Mucosa of rectum (tissue), 2 donors: ENCODE data around the gene VARS2.

Source experiments
- H3K27ac ChIP-seq, 2 donors: one replicate each; pipeline ENCODE4 v1.7.0; 2013; ENCODE audit warnings: inconsistent platforms in 2 of 2, low read depth in 2 of 2, low read length in 2 of 2
- H3K27me3 ChIP-seq, 2 donors: one replicate each; pipeline ENCODE4 v1.7.0; 2013; ENCODE audit warnings: low read length in 2 of 2; ENCODE audit not compliant: control insufficient read depth in 2 of 2, insufficient read depth in 2 of 2
- H3K36me3 ChIP-seq, 2 donors: one replicate each; pipeline ENCODE4 v1.7.0; 2013; ENCODE audit warnings: low read length in 2 of 2; ENCODE audit not compliant: control insufficient read depth in 2 of 2, insufficient read depth in 2 of 2
- H3K4me1 ChIP-seq, 2 donors: one replicate each; pipeline ENCODE4 v1.7.0; 2013; ENCODE audit warnings: low read length in 2 of 2, mild to moderate bottlenecking in 1 of 2; ENCODE audit not compliant: control insufficient read depth in 2 of 2, insufficient read depth in 2 of 2
- H3K4me3 ChIP-seq, 2 donors: one replicate each; pipeline ENCODE4 v1.7.0; 2013; ENCODE audit warnings: low read length in 2 of 2
- H3K9ac ChIP-seq, 2 donors: one replicate each; pipeline ENCODE4 v1.7.0; 2013; ENCODE audit warnings: low read length in 2 of 2, low read depth in 1 of 2, mild to moderate bottlenecking in 1 of 2
- H3K9me3 ChIP-seq, 2 donors: one replicate each; pipeline ENCODE4 v1.7.0; 2013; ENCODE audit warnings: low read length in 2 of 2; ENCODE audit not compliant: control insufficient read depth in 2 of 2
- donor health status: healthy.
- donor health status: Normal muscosa, but diverticular disease.

The VARS2 gene

DNA sequence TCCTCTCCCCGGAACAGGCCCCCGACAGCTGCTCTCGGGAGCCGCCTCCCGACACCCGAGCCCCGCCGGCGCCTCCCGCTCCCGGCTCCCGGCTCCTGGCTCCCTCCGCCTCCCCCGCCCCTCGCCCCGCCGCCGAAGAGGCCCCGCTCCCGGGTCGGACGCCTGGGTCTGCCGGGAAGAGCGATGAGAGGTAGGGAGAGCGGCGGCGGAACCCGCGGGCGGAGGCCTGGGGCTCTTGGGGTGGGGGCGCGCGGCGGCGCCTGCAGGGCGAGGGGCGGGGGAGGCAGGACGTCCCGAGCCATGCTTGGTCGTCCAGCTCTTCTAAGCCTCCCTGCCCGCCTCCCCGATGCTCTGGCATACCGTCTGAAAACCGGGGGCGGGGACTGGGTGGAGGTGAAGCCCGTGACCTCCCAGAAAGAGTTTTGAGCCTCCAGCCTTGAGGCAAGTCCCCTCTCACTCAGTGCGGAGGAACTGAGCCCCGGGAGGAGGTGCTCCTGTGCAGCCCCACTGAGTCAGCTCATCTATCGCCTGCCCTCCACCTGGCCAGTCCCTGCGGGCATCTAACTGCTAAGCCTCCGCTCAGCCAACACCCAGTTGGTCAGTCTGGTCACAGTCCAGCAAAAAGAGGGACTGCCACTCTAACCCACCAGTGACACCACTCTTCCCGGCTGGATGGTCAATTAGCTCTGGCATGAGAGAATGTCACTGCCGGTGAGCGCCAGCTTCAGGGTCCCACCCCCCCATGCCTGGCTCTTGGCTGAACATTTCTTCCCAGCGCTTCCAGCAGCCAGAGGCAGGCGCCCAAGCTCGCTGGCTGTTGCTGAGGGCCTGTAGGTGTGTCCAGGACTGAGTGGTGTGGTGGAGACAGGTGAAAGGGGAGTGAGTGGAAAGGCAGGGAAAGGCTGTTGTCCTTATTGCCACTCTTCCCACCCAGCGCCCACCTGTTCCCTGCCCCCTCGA lies 29.2 kb upstream of the VARS2 start:
- H3K27me3 ChIP-seq = no peaks in the 10 kb centered on the region
- peaks cover 32 to 34% of the 10 kb centered on the region in 2 donors for H3K4me1 ChIP-seq
- no peaks in the 10 kb centered on the region for H3K9me3 ChIP-seq
- H3K27ac ChIP-seq = peak overlapping the region; percentile 95 to 99
- H3K4me3 ChIP-seq = peak overlapping the region; percentile 71 to 89
- H3K36me3 ChIP-seq = peaks cover 6 to 12% of the 10 kb centered on the region in 2 donors
- peak overlapping the region; percentile 64 to 97 for H3K9ac ChIP-seq

DNA sequence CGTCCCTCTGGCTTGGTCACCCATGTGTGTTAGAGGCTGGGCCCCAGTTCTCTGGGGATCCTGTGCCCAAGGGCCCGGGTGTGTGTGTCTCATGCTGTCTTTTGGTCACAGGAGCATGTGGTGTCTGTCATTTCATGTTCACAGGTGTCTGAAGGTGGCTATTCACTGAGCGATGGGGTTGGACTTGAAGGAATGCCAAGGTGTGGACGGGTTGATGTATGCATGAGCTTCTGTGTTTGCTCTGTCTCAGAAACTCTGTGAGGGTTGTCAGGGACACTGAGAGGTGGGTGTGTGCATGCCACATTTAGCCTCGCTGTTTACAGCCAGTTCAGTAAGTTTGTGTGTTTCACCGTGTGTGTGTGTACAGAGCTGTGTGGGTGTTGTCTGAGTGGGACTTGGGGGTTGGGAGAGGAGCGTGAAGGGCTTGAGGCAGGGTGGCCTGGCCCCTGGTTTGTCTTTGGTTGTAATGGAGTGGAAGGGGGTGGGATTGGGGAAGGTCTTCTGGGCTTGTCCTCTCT lies 28.5 kb upstream of the VARS2 start:
- peaks cover 32 to 34% of the 10 kb centered on the region in 2 donors for H3K4me1 ChIP-seq
- H3K27me3 ChIP-seq = no peaks in the 10 kb centered on the region
- no peaks in the 10 kb centered on the region for H3K9me3 ChIP-seq
- peak overlapping the region; percentile 64 to 97 for H3K9ac ChIP-seq
- H3K36me3 ChIP-seq = peaks cover 13 to 19% of the 10 kb centered on the region in 2 donors
- peak overlapping the region; percentile 95 to 99 for H3K27ac ChIP-seq
- peak overlapping the region; percentile 71 to 89 for H3K4me3 ChIP-seq

DNA sequence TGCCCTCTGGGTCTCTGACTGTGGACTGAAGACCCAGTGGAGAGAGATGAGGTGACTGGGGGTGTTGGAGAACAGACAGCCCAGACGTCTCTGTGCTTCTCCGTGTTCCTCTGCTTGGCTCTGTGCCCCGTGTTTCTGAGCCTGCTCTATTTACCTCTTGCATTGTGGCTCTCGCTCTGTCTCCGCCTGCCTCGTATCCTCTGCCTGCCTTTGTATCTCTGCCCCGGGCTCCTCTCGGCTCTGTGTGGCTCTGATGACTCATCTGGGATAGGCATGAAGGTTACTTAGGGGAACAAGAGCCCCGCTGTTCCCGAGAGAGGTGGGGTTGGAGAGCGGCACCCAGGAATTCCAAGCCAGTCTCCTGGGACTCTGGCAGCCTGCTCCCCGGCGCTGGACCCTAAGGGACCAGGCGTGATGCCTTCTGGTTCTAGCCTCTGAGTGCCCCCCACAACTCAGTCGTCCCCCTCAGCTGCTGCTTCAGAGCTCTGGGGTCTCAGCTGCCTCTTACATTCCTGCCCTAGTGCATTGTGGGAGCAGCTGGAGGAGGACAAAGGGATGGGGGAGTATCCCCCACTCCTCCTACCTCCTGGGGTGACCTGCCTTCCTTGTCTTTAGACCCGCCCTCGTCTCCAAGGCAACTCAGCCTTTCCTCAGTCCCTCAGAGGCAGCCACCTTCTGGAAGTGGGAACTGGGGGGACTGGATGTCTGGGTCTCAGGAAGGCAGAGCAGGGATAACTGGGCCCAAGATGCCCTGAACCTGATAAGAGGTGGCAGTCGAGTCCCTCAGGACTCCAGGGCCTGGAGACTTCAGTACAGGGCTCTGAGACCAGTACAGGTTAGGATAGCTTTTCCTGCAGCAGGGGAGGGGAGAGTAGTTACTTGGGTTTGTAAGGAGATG lies 27.8 kb upstream of the VARS2 start:
- H3K9me3 ChIP-seq = no peaks in the 10 kb centered on the region
- H3K36me3 ChIP-seq = peaks cover 19 to 25% of the 10 kb centered on the region in 2 donors
- peaks cover 32 to 34% of the 10 kb centered on the region in 2 donors for H3K4me1 ChIP-seq
- peak overlapping the region; percentile 71 to 89 for H3K4me3 ChIP-seq
- peak overlapping the region; percentile 26 to 97 for H3K9ac ChIP-seq
- peak overlapping the region; percentile 95 to 99 for H3K27ac ChIP-seq
- no peaks in the 10 kb centered on the region for H3K27me3 ChIP-seq

DNA sequence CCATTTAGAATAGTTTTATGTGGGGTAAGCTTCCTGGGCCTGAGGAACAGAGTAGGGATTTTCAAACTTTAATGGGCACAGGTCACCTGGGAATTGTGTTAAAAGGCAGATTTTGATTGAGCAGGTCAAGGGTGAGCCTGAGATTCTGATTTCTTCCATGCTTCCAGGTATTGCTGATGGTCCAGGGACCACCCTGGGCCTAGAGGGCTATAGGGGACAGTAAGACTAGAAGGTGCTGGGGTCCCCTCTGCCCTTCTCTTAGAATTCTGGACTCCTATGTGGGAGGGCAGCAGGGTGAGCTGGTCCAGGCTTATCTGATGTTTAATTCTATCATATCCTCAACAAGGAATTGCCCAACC lies 27.2 kb upstream of the VARS2 start:
- Histone ChIP-seq H3K36me3 (peaks cover 24 to 31% of the 10 kb centered on the region in 2 donors), H3K27ac (no peak overlapping the region), H3K4me1 (peaks cover 32 to 34% of the 10 kb centered on the region in 2 donors), H3K9ac (peak overlapping the region in 1 of 2 donors; percentile 97), H3K9me3 (no peaks in the 10 kb centered on the region), H3K27me3 (no peaks in the 10 kb centered on the region), H3K4me3 (peak overlapping the region in 1 of 2 donors; percentile 71)

DNA sequence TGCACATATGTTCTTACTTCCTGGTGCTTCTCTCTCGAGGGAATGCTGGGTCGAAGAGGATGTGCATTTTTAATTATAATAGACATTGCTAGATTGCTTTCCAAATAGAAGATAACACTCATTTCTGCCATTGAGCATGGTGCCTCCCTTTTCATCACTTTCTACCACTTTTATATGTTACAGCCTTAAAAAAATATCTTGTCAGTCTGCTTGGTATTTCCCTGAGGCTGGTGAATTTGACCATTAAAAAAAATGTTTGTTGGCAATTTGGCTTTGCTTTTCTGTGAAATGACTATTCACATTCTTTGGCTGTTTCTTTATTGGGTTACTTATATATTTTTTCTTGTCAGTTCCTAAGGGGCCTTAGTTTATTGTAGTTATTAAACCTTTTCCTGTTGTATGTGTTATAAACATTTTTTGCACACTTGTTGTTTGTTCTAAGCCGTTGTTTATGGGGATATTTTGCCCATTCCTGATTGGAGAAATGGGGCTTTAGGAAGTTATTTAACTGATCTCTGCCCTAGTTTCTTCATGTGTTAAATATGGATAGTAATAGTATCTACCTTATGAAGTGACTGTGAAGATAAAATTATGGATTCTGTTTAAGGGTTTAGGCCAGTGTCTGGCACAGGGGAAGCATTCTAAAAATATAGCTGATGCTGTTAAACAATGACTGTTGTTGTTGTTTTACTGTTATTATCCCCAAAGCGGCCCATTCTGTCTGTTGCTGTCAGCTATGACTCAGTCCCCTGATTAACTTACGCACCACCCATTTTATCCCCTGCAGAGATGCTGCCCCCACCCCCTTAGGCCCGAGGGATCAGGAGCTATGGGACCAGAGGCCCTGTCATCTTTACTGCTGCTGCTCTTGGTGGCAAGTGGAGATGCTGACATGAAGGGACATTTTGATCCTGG lies 25.9 kb upstream of the VARS2 start:
- no peak overlapping the region for H3K9ac ChIP-seq
- H3K4me1 ChIP-seq = peaks cover 24 to 27% of the 10 kb centered on the region in 2 donors
- no peak overlapping the region for H3K4me3 ChIP-seq
- H3K9me3 ChIP-seq = no peaks in the 10 kb centered on the region
- H3K27ac ChIP-seq = no peak overlapping the region
- no peaks in the 10 kb centered on the region for H3K27me3 ChIP-seq
- peaks cover 37 to 42% of the 10 kb centered on the region in 2 donors for H3K36me3 ChIP-seq

DNA sequence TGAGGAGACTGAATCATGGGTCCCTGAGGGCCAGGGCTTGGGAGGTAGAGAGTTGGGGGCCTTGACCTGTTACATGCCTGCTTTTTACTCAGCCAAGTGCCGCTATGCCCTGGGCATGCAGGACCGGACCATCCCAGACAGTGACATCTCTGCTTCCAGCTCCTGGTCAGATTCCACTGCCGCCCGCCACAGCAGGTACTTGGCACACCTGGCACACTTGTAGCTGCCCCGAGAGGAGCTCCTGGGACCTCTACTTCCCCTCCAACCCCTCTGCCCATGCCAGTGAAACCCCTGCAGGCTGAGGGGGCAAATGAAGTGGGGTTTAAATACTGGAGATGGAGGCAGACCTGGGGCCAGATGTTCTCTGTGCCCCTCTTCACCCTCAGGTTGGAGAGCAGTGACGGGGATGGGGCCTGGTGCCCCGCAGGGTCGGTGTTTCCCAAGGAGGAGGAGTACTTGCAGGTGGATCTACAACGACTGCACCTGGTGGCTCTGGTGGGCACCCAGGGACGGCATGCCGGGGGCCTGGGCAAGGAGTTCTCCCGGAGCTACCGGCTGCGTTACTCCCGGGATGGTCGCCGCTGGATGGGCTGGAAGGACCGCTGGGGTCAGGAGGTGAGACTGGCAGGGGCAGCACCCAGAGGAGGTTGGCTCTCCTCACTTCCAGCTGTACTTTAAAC lies 25.1 kb upstream of the VARS2 start:
- Histone ChIP-seq H3K4me3 (no peak overlapping the region), H3K4me1 (peaks cover 17 to 24% of the 10 kb centered on the region in 2 donors), H3K9ac (no peak overlapping the region), H3K27ac (no peak overlapping the region), H3K9me3 (no peaks in the 10 kb centered on the region), H3K27me3 (no peaks in the 10 kb centered on the region), H3K36me3 (peaks cover 43 to 47% of the 10 kb centered on the region in 2 donors)

DNA sequence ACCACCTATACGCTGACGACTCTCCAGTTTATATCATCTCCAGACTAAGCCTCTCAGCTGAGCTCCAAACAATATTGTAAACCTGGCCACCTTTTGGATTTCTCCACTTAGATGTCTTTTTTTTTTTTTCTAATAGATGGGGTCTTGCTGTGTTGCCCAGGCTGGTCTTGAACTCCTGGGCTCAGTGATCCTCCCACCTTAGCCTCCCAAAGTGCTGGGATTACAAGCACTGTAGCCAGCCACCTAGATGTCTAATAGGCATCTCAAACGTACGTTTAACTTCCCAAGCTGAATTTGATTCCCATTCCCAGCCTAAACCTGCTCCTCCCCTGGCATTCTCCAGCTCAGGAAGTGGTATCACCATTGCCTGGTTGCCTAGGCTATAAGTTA lies 24.5 kb upstream of the VARS2 start:
- H3K4me1 ChIP-seq = peaks cover 17 to 24% of the 10 kb centered on the region in 2 donors
- H3K27ac ChIP-seq = no peak overlapping the region
- no peaks in the 10 kb centered on the region for H3K9me3 ChIP-seq
- no peak overlapping the region for H3K9ac ChIP-seq
- no peak overlapping the region for H3K4me3 ChIP-seq
- H3K27me3 ChIP-seq = no peaks in the 10 kb centered on the region
- peaks cover 49 to 52% of the 10 kb centered on the region in 2 donors for H3K36me3 ChIP-seq

DNA sequence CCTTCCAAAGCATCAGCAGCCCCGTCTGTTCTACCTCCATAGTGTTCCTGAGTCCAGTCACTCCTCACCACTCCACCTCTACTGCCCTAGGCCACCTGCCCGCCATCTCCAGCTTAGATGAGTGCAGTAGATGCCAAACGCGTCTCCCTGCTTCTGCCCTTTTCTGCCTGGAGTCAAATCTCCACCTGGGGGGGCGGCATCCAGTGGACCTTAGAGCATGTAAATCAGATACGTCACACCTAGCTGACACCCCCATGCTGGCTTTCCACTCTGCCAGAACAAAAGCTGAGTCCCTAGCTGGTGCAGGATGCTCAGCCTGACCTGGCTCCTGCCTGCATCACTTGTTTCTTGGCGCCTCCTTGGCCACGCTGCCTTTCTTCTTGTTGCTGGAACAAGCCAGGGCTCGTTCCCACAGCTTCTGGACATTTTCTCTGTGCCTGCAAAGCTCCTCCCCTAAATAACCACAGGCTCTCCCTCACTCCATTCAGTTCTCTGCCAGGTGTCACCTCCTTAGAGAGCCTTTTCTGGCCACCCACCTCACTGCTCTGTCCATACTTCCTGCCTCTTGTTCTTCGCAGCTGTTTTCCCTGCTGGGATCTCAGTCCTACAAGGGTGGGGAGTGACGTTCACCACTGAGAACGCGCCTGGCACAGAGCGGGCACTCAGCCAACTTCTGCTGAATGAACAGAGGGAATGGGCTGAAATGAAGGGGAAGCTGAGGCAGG lies 24.0 kb upstream of the VARS2 start:
- Histone ChIP-seq H3K27ac (no peak overlapping the region), H3K9me3 (no peaks in the 10 kb centered on the region), H3K4me3 (no peak overlapping the region), H3K9ac (no peak overlapping the region), H3K36me3 (peaks cover 54 to 57% of the 10 kb centered on the region in 2 donors), H3K4me1 (peaks cover 15 to 20% of the 10 kb centered on the region in 2 donors), H3K27me3 (no peaks in the 10 kb centered on the region)
